SK-N-SH (cell line): ENCODE data around the gene C20orf144. TPM values are rescaled to one million over a fixed set of nuclear protein-coding genes. Genes with fewer than 3 reads are reported as not detected.

Experiments
- CTCF ChIA-PET: fragments of 300-600, 350-600 bp; formaldehyde crosslinking; extraction: SDS; loops from one replicate; lab custom pipeline; 2021; lab: Yijun Ruan, JAX
- POLR2A ChIA-PET: fragments of 350-600 bp; sonication (Branson Sonifier 250); formaldehyde crosslinking; extraction: SDS; loops from one replicate; lab custom pipeline; 2020; ENCODE audit warnings: antibody characterized with exemption, inconsistent platforms; lab: Yijun Ruan, JAX
- DNase-seq: peaks from one replicate; pipeline ENCODE4 v3.0.0; 2012
- H2AFZ ChIP-seq: fragments of 200-600 bp; sonication (generic); 2 replicates; pipeline ENCODE4 v1.8.1; 2016; ENCODE audit warnings: antibody characterized with exemption, mild to moderate bottlenecking, low read depth
- H3F3A ChIP-seq: fragments of 200-600 bp; sonication (generic); replicated peaks from 2 replicates; pipeline ENCODE3; 2016; ENCODE audit warnings: antibody characterized with exemption, mild to moderate bottlenecking; ENCODE audit not compliant: insufficient read depth
- H3K27ac ChIP-seq, 2 experiments: fragments of 200-500 bp in 1 of 2; fragments of 200-600 bp in 1 of 2; sonication (Bioruptor generic) in 1 of 2; sonication (generic), shearing (Covaris generic) in 1 of 2; 2 replicates each; pipeline versions ENCODE4 v1.5.1 to v1.6.1; 2014 to 2016; ENCODE audit warnings: low read depth in 2 of 2, inconsistent platforms in 1 of 2, low read length in 1 of 2, mild to moderate bottlenecking in 1 of 2, mixed read lengths in 1 of 2
- H3K27me3 ChIP-seq: fragments of 200-600 bp; sonication (generic), shearing (Covaris generic); 2 replicates; pipeline ENCODE4 v1.6.1; 2016; ENCODE audit warnings: mixed run types; ENCODE audit not compliant: insufficient read depth
- H3K36me3 ChIP-seq, 2 experiments: fragments of 200-500 bp in 1 of 2; fragments of 200-600 bp in 1 of 2; sonication (Bioruptor generic) in 1 of 2; sonication (generic) in 1 of 2; replicated peaks in 1 of 2; 2 replicates each; pipeline versions ENCODE3 to v1.5.1; 2014 to 2016; ENCODE audit warnings: low read length in 1 of 2, mild to moderate bottlenecking in 1 of 2; ENCODE audit not compliant: insufficient read depth in 2 of 2, control insufficient read depth in 1 of 2
- H3K4me1 ChIP-seq, 2 experiments: fragments of 200-500 bp in 1 of 2; fragments of 200-600 bp in 1 of 2; sonication (Bioruptor generic) in 1 of 2; sonication (generic), shearing (Covaris generic) in 1 of 2; 2 replicates each; pipeline versions ENCODE4 v1.5.1 to v1.6.1; 2014 to 2016; ENCODE audit warnings: low read depth in 1 of 2, low read length in 1 of 2, mixed run types in 1 of 2; ENCODE audit not compliant: insufficient read depth in 2 of 2, control insufficient read depth in 1 of 2
- H3K4me2 ChIP-seq: fragments of 200-600 bp; sonication (generic), shearing (Covaris generic); 2 replicates; pipeline ENCODE4 v1.6.1; 2017; ENCODE audit warnings: mixed run types
- H3K4me3 ChIP-seq, 2 experiments: fragments of 200-500 bp in 1 of 2; fragments of 200-600 bp in 1 of 2; sonication (Bioruptor generic) in 1 of 2; sonication (generic), shearing (Covaris generic) in 1 of 2; 2 replicates each; pipeline versions ENCODE4 v1.5.1 to v1.8.1; 2014 to 2016; ENCODE audit warnings: low read depth in 2 of 2, inconsistent platforms in 1 of 2, low read length in 1 of 2, mild to moderate bottlenecking in 1 of 2, mixed read lengths in 1 of 2, moderate library complexity in 1 of 2
- H3K79me2 ChIP-seq: fragments of 200-600 bp; sonication (generic); 2 replicates; pipeline ENCODE4 v1.8.1; 2017; ENCODE audit warnings: mild to moderate bottlenecking; ENCODE audit not compliant: insufficient read depth
- H3K9ac ChIP-seq: fragments of 200-600 bp; sonication (generic); 2 replicates; pipeline ENCODE4 v1.6.1; 2017; ENCODE audit warnings: mixed run types
- H3K9me2 ChIP-seq: fragments of 200-600 bp; sonication (generic); 2 replicates; pipeline ENCODE4 v1.6.1; 2017; ENCODE audit warnings: mixed run types
- H3K9me3 ChIP-seq: fragments of 200-600 bp; sonication (generic); 2 replicates; pipeline ENCODE4 v1.6.1; 2017; ENCODE audit warnings: mixed run types, mild to moderate bottlenecking, moderate library complexity
- H4K20me1 ChIP-seq: fragments of 200-600 bp; sonication (generic); 2 replicates; pipeline ENCODE4 v1.6.1; 2017; ENCODE audit warnings: mild to moderate bottlenecking, mixed run types; ENCODE audit not compliant: insufficient read depth
- CHD2 ChIP-seq: fragments of 150-350 bp; IDR thresholded peaks from 2 replicates; pipeline ENCODE4 v1.6.1; 2018; ENCODE audit warnings: low read length; ENCODE audit not compliant: partially characterized antibody
- CTCF ChIP-seq: fragments of 200-600 bp; sonication (generic); IDR thresholded peaks from 2 replicates; pipeline ENCODE4 v1.6.1; 2017; ENCODE audit warnings: antibody characterized with exemption, mild to moderate bottlenecking, moderate library complexity
- EP300 ChIP-seq, 2 experiments: IDR thresholded peaks; 2 replicates each; pipeline versions ENCODE4 v1.4.0 to v1.6.1; 2012; ENCODE audit warnings: borderline replicate concordance in 1 of 2, low read depth in 1 of 2, low read length in 1 of 2
- EZH2phosphoT487 ChIP-seq: fragments of 200-600 bp; sonication (generic); IDR thresholded peaks from 2 replicates; pipeline ENCODE4 v1.6.1; 2017; ENCODE audit warnings: low read depth, mixed run types, mild to moderate bottlenecking, antibody characterized with exemption, moderate library complexity, borderline replicate concordance
- FOSL2 ChIP-seq: IDR thresholded peaks from 2 replicates; pipeline ENCODE4 v1.4.0; 2012; ENCODE audit warnings: low read depth, mild to moderate bottlenecking, moderate library complexity, borderline replicate concordance
- FOXJ3 ChIP-seq: sonication (generic); formaldehyde crosslinking; IDR thresholded peaks from 2 replicates; pipeline ENCODE4 v1.5.1; 2020; ENCODE audit warnings: mild to moderate bottlenecking, missing genetic modification reagents
- FOXM1 ChIP-seq: IDR thresholded peaks from 2 replicates; pipeline ENCODE4 v1.4.0; 2012; ENCODE audit warnings: low read depth, mild to moderate bottlenecking
- GATA2 ChIP-seq: sonication (generic); formaldehyde crosslinking; IDR thresholded peaks from 2 replicates; pipeline ENCODE4 v1.5.0; 2020; ENCODE audit warnings: mild to moderate bottlenecking, missing genetic modification reagents
- JUND ChIP-seq: IDR thresholded peaks from 2 replicates; pipeline ENCODE4 v1.4.0; 2012
- MAX ChIP-seq: IDR thresholded peaks from 2 replicates; pipeline ENCODE4 v1.4.0; 2012; ENCODE audit warnings: low read depth
- NFIC ChIP-seq: IDR thresholded peaks from 2 replicates; pipeline ENCODE4 v1.4.0; 2012; ENCODE audit warnings: borderline replicate concordance
- RAD21 ChIP-seq: IDR thresholded peaks from 2 replicates; pipeline ENCODE4 v1.6.1; 2012; ENCODE audit warnings: mild to moderate bottlenecking, low read length
- SMC3 ChIP-seq: IDR thresholded peaks from 2 replicates; pipeline ENCODE4 v1.6.1; 2012; ENCODE audit warnings: low read depth, low read length, improper control_type of control experiment
- TAF1 ChIP-seq: IDR thresholded peaks from 2 replicates; pipeline ENCODE4 v1.6.1; 2012; ENCODE audit warnings: low read depth, mild to moderate bottlenecking, low read length, moderate library complexity, borderline replicate concordance
- TCF12 ChIP-seq: IDR thresholded peaks from 2 replicates; pipeline ENCODE4 v1.4.0; 2012
- TEAD4 ChIP-seq: IDR thresholded peaks from 2 replicates; pipeline ENCODE4 v1.4.0; 2012; ENCODE audit warnings: mild to moderate bottlenecking, borderline replicate concordance; ENCODE audit not compliant: insufficient read depth
- ZBTB33 ChIP-seq: IDR thresholded peaks from 2 replicates; pipeline ENCODE4 v1.4.0; 2012; ENCODE audit warnings: low read depth, borderline replicate concordance
- WGBS: methylation state at CpG from one replicate; pipeline ENCODE4 v1.1.6; 2017; ENCODE audit warnings: low lambda C conversion rate; 5-methylcytosine and 5-hydroxymethylcytosine counted together
- polyA plus RNA-seq, 3 experiments: library from polyadenylated mRNA; depleted of rRNA; stranded (reverse); fragments of >200 nt; gene quantifications; 2 replicates each; pipeline ENCODE4 v1.2.3, GENCODE V29; 2012
- TF ChIP-seq, protein P1 (sequence below): fragments of 150-350 bp; IDR thresholded peaks from 2 replicates; pipeline ENCODE4 v1.6.1; 2016; ENCODE audit warnings: mild to moderate bottlenecking, low read depth, low read length
- TF ChIP-seq, protein P2 (sequence below): fragments of 150-350 bp; IDR thresholded peaks from 2 replicates; pipeline ENCODE4 v1.6.1; 2017; ENCODE audit warnings: antibody characterized with exemption, low read length, low read depth, borderline replicate concordance

The C20orf144 gene
- polyA plus RNA-seq, 1 of the 3 experiments (the other 2 are of a cell fraction): 0.12 TPM

- 94% methylated on average over 7 of the region's 20 CpGs for WGBS
- no peaks in the 10 kb centered on the region for H3K36me3 ChIP-seq
- H3K9me3 ChIP-seq: no peaks in the 10 kb centered on the region
- no peak for TF ChIP-seq TCF12
- TF ChIP-seq FOSL2: no peak
- TF ChIP-seq, protein P1, sequence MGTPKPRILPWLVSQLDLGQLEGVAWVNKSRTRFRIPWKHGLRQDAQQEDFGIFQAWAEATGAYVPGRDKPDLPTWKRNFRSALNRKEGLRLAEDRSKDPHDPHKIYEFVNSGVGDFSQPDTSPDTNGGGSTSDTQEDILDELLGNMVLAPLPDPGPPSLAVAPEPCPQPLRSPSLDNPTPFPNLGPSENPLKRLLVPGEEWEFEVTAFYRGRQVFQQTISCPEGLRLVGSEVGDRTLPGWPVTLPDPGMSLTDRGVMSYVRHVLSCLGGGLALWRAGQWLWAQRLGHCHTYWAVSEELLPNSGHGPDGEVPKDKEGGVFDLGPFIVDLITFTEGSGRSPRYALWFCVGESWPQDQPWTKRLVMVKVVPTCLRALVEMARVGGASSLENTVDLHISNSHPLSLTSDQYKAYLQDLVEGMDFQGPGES: no peak
- no peak for TF ChIP-seq EP300 (IDR thresholded peaks at IDR 0.05; ENCODE audit: borderline replicate concordance in 1 of 2, low read depth in 1 of 2, low read length in 1 of 2)
- TF ChIP-seq FOXM1: no peak
- TF ChIP-seq, protein P2, sequence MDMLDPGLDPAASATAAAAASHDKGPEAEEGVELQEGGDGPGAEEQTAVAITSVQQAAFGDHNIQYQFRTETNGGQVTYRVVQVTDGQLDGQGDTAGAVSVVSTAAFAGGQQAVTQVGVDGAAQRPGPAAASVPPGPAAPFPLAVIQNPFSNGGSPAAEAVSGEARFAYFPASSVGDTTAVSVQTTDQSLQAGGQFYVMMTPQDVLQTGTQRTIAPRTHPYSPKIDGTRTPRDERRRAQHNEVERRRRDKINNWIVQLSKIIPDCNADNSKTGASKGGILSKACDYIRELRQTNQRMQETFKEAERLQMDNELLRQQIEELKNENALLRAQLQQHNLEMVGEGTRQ: no peak
- no peak for TF ChIP-seq RAD21
- TF ChIP-seq EZH2phosphoT487: no peak
- no peak for TF ChIP-seq TAF1
- no peak for TF ChIP-seq SMC3
- TF ChIP-seq CTCF: no peak
- TF ChIP-seq NFIC: no peak
- TF ChIP-seq MAX: no peak
- TF ChIP-seq CHD2: no peak
- no peak for TF ChIP-seq GATA2 (CRISPR knock-in tag)
- TF ChIP-seq FOXJ3 (CRISPR knock-in tag): no peak
- no peak for TF ChIP-seq JUND
- TF ChIP-seq TEAD4: no peak
- TF ChIP-seq ZBTB33: no peak
- H4K20me1 ChIP-seq: peaks cover 6% of the 10 kb centered on the region; the same call in 1 of the 2 replicates
- H3K27ac ChIP-seq: no peak overlapping the region
- DNase-seq: no peak
- H3F3A ChIP-seq: peaks cover 6% of the 10 kb centered on the region
- H3K4me2 ChIP-seq: no peak overlapping the region
- ChIA-PET POLR2A (no interaction called here), CTCF (interaction anchor here (0.8 to 4.3 kb wide), 3 partner anchors 12 to 52 kb away, joined by 3 to 34 read pairs (median 4); partner anchors contain the start of genes ACTL10 and ZNF341)
- H3K27me3 ChIP-seq: no peaks in the 10 kb centered on the region
- peaks cover 2 to 12% of the 10 kb centered on the region in 2 experiments; a peak in 2 of 4 replicates for H3K4me1 ChIP-seq
- H2AFZ ChIP-seq: no peak overlapping the region
- H3K9me2 ChIP-seq: no peaks in the 10 kb centered on the region
- H3K9ac ChIP-seq: no peak overlapping the region
- peaks cover 29% of the 10 kb centered on the region for H3K79me2 ChIP-seq
- no peak overlapping the region for H3K4me3 ChIP-seq
These were observed 17.8 kb downstream of the C20orf144 start for GRCh38 chr20:33679758-33680485.
